Left renal cortex interstitium (tissue), 4 donors: Measurements from ENCODE around the gene EIF4H. TPM values are rescaled to one million over a fixed set of nuclear protein-coding genes. Genes with fewer than 3 reads are reported as not detected.
A peak's percentile ranks its signal among the peaks of the same experiment; 100 is the strongest.
"Not testable (repeated sequence)": the region's sequence is repeated elsewhere in the genome, so short reads cannot be mapped to it uniquely, and the experiment has no call there.

Experiments used
- DNase-seq, 4 donors: peaks; one replicate each; pipeline ENCODE4 v3.0.0-alpha.2; 2013; ENCODE audit warnings: low read depth in 4 of 4, low spot score in 2 of 4, missing footprints in 1 of 4
- polyA plus RNA-seq, 4 donors: library from polyadenylated mRNA; unstranded; fragments of 120-200 nt; gene quantifications; one replicate each; pipeline ENCODE4 v1.2.1, GENCODE V29; 2013; ENCODE audit not compliant: insufficient read length in 4 of 4

Gene EIF4H
- polyA plus RNA-seq, 4 donors, result 278 to 294 (median 293) TPM

DNA sequence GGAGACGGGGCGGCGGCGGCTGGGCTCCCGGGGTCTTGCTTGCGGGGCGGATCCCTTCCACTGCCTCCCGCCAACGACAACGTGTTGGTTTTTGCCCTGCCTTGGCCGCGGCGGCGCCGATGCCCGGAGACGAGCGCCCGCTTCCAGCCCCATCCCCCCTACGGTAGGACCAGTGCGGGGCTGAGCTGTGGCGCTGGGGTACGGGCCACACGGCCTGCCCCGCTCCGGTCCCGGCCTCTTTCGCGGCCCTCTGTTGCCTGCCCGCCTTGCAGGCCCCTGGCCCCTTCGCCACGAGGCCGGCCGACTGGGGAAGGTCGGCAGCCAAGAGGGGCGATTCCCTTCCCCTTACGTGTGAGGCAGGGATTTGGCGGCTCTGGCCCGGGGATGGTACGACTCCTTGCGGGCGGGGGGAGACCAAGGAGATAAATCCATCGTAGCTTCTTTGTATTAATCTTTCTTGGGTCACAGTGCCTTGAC, 488 bp downstream of the EIF4H start:
- peak in 1 of 4 donors; percentile 25 for DNase-seq

DNA sequence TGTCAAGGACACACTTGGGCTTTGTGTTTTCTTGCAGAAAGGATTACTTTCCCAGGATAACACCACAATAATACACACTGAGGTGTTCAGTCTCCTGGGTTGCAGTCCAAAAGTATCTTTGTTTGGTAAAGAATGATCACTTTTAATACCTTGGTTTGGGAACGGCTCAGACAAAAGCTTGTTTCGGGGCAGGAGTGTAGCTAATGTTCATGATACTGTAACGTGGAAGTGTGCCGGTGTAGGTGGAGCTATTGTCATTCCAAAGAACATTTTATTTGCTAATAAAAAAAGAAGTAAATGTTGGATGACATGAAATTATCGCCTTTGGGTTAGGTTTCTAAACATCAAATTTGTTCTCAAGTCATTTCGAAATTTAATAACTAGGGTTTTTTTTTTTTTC, 1.2 kb downstream of the EIF4H start:
- DNase-seq, result no peak

DNA sequence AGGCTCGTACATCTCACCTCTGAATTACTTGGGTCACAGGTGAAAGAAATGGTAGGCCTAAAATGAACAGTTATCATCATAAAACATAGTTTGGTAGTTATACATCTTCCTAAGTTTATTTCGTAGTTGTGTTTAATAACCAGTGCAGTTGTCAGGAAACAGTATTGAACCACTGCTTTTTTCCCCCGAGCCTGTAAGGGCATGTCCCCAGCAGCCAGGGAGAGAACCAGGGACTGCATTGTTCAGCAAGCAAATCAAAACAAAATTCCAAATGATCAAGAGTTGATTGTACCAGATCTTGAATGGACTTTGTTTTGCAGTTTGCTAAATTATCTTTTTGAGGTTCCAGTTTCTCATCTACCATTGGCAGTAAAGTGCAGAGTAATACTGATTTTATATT, 2.4 kb downstream of the EIF4H start:
- DNase-seq, result no peak

DNA sequence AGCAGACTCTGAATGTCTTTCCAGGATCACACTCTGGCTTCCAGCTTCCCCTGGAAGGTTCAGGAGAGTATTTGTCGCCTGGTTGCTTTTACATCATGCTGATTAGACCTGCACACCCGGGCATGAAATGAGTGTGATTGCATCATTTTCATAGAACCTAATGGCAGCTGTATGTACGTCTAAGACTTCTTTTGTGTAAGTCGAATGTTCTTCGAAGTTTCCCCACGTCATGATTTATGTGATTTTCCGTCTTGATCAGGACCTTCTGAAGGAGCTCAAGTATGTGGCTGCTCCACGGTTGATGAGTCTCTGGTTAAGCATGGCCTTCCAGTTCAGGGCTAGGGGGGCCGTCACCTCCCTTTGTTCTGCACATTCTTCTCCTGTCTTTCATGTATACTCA, 4.5 kb downstream of the EIF4H start:
- DNase-seq, result no peak

DNA sequence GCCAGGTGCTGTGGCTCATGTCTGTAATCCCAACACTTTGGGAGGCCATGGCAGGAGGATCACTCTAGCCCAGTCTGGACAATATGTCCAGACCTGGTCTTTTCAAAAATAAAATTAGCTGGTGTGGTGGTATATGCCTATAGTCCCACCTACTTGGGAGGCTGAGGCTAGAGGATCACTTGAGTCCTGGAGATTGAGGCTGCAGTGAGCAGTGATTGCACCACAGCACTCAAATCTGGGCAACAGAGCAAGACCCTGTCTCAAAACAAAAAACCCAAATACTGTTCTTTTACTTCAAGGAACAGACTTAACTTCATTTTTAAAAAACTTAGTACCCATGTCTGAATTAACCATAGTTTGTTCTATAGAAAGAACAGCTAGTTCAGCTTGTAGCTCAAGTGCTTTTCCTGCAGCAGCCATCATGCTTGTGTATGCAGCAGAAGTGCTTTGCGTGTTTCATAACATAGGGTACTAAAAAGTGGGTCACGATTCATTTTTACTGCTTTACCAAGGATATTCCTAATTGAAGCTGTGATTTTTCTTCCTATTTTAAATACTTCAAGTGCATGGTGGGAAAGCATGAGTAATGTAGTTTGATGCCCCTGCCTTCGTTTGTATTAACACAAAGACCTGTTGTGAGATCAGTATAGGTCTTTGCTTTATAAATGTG, 5.9 kb downstream of the EIF4H start:
- DNase-seq, result no peak

DNA sequence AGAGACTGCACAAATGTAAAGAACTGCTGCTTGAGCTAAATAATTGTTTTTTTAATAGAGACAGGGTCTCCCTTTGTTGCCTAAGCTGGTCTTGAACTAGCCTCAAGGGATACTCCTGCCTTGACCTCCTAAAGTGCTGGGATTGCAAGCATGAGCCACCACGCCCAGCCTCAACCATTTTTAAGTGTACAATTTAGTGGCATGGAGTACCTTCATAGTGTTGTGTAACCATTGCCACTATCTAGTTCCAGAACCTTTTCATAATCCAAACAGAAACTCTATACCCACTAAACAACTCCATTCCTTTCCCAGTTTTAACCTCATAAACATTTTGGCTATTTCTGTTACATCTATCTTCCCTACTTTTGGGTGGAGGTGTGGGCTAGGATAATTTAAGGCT, 6.7 kb downstream of the EIF4H start:
- no peak for DNase-seq

DNA sequence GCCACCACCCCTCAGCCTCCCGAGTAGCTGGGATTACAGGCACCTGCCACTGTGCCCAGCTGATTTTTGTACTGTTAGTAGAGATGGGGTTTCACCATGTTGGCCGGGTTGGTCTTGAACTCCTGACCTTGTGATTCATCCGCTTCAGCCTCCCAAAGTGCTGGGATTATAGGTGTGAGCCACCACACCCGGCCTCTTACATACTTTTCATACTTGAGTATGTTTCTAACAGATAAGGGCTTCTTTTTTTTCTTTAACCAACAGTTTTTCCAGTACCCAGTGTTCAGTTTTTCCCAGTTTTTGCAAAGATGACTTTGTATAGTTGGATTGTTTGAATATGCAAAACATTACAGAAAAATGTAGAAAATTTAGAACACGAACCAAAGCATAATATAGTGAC, 7.7 kb downstream of the EIF4H start:
- DNase-seq, result no peak

DNA sequence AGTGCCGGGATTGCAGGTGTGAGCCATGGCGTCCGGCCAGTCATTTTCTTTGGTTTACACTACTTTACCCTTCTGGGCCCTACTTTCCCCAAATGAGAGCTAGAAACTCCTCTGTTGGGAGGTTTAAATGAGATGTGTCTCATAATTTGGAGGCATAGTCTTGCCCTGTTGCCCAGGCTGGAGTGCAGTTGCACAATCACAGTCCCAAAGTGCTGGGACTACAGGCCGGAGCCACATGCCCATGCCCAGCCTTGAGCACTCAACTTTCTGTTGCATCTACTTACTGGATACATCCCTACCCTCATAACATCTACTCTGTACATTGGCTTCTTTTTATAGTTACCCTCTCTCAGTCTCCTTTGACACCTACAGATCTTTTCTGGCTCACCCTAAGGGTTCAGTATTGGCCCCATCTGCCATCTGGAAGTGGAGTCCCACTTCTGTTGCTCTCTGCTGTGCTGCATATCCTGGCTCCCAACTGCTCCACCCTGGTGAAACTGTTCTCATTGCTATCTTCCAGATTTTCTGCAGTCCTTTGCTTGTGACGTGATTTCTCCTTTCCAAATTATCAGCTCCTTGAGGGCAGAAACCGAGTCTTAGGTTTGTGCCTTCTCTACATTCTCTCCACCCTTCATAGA, 8.4 kb downstream of the EIF4H start:
- DNase-seq, result no peak

DNA sequence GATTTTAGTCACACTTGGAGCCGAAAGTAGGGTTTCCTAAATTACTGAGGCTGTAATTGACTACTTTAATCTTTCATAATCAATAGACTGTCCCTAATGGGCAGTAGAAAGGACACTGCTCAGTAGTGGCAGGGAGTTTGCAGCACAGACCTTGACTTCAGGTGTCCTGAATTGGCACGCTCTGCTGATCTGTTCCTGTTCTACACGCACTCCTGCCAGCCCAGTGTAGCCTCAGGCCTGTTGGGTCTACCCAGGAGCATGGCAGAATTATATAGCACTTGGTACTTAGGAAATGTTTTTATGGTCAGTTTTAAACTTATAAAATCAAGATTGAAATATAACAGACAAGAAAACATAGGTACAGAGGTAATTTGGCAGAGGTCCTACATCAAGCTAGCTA, 9.0 kb downstream of the EIF4H start:
- no peak for DNase-seq

DNA sequence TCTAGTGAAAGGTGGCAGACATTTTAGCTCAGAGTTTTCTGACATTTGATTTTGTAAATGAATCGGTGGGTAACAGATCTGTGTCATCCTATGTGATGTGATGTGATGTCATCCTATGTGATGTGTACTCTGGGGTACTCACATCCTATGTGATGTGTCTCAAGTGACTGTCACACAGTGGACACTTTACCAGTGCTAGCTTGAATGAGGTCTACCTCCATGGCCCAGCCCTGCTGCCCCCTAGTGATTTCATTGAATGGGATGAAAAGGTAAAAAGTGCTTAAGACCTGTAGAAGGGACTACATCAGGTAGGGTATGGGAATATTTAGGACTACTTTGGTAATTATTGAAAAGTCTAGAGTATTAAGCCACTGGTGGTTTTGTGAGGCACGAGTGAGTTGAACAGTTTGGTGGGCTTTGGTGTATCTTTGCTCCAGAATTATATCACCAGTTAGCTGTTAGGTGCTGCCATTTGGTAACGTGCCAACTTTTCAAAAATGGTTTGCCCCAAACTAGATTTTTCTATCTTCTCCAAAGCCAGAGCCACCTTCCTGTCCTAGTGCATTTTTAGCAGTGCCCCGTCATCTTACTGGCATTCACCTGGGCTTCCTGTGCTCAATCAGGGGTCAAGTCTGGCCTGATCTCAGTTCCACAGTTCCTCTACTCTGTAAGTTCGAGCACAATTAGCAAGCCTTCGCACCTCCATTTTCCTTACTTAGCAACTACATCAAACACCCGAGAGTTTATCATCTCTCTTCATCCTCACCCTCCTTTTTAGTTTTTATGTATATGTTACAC, 9.7 kb downstream of the EIF4H start:
- DNase-seq, result no peak

DNA sequence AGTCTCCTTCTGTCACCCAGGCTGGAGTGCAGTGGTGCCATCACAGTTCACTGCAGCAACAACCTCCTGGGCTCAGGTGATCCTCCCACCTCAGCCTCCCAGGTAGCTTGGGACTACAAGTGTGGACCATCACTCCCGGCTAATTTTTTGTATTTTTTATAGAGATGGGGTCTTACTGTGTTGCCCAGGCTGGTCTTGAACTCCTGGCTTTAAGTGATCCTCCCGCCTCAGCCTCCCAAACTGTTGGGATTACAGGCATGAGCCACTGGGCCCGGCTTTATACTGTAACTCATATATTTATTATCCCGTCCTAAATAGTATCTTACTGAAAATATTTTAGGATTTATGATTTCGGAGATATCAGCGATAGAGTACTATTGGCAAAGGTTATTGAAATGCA, 10.9 kb downstream of the EIF4H start:
- no peak for DNase-seq

DNA sequence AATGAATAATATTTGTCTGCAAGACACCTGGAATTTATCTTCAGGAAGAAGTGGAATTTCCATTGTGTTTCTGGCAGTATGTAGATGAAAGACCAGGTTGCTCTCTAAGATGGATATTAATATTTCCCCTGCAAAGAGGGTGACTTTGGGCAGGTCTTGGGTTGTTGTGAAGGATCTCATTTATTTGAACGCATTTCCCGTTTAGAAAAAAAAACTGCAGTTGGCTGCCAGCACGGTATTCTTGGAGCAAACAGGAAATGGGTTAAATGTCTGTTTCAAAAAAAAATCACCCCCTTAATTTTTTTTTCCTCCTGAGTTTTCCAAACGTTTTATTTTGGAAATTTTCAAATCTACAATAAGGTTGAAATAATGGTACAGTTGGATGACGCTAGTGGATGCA, 11.5 kb downstream of the EIF4H start:
- DNase-seq, result no peak

DNA sequence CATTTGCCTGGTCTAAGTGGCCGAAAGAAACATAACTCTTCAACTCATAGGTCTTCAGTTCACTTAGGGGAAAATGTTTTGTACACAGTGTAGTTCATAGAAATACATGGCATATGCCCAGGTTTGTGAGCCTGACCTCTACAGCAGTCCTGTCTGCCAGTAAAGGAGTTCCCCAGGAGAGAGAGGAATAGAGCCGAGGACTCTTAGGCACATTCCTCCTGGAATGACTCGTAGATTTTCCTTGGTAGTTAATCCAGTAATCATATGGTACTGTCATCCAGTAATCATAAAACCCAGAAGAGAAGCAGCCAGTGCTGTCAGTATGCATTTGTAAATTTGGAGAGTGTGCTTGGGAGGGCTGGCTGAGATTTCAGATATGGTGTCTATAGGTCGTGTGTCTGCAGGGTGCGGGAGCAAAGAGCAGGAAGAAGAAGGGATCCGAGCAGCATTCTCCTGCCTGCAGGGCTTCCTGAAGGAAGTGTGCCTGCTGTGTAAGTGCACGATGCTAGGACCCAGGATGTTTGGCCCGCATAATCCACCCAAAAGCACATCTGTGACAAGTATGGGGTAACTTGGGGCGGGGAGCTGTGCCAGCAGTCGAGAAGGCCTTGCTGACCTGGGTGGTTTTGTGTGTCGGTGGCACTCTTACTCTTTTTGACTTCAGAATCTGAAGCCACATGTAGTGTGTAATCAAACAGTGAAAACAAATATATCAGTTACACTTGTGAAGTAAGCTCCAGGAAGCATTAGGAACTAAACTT, 13.9 kb downstream of the EIF4H start:
- no peak for DNase-seq

DNA sequence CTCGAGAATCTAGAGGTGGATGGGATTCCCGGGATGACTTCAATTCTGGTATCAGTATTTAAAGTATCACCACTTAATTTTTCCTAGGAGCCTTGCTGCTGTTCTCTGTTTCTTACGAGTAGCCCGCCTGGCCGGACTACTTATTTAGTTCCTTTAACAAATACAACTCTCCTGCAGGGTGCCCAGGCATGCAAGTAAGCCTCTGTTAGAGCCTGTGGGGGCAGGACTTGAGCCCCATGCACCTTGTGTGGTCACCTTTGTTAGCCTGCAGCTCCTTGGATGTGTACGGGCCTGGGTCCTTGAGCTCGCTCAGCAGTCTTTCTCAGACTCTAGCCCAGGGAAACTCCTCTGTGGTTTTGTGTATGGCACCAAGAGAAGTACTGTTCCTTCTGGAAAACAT, 16.1 kb downstream of the EIF4H start:
- DNase-seq, result no peak

DNA sequence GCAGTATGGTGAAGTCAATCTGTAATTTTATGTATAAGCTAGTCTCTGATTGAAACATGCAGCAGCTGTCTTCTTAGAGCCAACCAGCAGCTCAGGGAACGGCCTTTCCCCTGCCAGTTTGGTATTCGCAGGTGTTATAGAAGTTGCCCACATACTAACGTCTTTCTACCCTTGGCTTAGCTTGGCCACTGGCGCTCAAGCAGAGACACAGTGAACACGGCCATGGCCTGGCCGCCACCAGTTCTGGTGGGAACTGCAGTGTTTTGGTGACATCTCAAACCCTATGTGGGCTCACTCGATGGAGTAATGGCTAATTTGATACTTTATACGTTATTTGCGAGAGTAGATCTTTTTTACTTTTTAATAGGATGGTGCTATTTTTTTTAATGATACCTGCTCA, 17.1 kb downstream of the EIF4H start:
- DNase-seq, result no peak

DNA sequence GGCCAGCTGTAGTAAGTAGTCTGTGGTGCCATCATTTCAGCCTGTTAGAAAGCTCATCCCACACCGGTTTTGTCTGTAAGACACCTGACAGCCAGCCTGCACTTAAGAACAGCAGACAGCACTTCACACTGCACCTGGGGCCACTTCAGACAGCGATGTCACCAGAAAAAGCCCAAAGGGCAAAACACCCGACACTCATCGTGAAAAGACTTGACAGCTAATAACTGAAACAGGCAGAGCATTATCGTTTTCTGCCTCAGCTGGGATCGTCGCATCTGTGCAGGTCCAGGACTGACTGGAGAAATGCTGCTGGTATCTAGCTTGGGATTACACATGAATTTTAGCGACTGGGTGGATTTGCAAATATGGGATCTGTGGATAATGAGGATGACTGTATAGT, 18.9 kb downstream of the EIF4H start:
- no peak for DNase-seq

DNA sequence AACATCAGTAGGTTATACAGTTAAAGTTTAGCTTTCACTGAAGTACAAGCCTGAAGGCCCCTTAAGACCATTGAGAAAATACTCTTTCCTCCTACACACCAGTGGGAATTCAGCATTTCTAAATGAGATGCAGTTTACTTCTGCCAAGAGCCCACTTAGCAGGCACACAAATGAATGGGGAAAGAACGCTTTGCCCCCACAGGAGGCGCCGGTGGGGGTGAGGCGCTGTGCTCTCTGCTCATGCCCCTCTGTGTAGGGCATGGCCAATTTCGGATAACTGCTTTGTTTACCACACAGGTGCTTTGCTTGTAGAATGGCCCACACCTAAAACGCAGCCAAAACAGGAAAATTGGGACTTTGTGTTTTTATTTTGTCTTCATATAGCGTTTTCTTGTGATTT, 19.8 kb downstream of the EIF4H start:
- DNase-seq, result no peak

DNA sequence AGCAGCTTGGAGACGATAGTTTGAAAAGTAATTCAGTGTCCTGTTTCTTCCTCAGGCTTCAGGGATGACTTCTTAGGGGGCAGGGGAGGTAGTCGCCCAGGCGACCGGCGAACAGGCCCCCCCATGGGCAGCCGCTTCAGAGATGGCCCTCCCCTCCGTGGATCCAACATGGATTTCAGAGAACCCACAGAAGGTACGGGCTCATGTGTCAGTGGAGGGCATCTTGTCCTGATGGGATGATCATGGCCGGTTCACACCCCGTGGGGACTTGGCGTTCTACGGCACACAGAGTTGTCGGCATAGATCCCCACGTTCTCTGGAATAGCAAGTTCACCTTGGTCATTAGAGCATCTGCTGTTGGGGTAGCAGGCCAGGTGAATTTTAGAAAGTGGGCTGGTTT, 20.5 kb downstream of the EIF4H start:
- DNase-seq, result no peak

DNA sequence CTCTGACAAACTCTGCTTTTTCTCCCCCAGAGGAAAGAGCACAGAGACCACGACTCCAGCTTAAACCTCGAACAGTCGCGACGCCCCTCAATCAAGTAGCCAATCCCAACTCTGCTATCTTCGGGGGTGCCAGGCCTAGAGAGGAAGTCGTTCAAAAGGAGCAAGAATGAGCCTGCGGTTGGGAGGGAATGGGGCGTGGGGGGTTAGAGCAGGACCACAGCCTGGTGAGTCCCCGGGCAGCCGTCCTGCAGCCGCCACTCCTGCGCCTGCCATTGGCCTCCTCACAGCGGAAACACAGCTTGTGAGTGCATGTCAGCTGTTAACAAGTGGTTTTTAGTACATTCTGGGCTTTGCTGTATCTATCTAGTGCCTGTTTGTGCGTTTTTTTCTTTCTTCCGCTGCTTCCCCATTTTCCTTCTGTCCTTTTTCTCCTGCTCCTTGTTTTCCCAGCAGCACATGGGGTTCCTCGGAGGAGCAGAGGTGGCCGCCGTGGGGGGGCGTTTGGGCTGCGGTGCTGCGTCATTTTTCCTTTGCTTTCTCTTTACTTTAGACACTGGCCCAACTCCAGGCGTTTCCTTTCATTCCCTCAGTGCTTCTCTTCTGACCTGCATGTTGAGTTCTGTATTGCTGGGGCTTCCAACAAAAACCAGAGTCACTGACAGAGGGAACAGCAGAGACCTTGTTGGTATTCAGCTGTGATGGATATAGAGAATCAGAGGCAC, 21.1 kb downstream of the EIF4H start:
- DNase-seq, result not testable (repeated sequence)

DNA sequence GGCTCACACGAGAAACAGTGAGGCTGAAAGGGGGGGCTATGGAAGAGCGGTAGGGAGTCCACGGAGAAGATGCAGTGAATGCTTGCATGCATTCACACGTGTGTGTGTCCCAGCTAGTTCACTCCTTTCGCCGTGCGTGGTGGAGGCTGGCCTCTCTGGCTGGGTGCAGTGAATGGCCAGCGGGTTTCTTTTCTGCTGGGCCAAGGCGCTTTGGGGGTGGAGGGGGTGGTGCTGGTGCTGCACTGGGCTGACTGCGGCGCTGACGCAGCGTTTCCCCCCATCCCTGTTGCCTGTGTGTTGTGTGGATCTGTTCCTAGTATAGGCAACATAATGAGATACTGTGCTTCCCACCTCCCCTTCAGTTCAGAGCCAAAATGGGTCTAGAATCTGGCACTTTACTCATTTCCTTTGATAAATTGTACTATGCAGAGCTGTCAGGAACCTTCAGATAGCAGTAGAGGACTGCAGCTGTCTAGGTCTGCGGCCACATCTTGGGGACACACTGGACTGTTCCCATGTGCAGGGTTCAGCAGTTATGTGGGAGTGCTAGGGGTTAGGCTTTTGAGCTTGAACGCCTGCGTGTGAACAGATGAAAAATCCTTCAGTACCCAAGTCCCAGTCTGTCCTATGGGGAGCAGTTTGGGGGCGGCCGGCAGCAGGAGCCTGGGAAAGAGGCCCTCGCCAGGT, 22.0 kb downstream of the EIF4H start:
- not testable (repeated sequence) for DNase-seq
